Measurements from ENCODE around the gene SLC35F3.

DNA sequence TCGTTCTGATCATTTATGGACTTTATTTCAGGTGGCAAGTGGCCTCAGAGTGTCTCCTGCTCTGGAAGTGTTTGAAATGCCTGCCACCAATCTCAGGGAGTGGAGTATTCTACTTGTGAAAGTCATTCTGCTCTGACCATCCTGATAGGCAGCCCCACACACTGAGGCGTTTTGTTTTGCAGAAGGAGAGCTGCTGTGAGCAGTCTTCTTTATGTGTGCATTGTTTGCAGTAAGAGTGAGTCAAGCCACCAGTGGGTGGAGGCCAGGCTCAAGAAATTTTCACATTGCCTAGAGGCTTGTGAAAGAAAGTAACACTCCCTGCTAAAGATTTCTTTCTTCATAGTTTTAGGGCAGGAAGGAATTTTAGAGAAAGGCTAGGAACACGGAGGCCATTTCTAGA, 204.4 kb downstream of the SLC35F3 start:
- TF ChIP-seq, protein P1, sequence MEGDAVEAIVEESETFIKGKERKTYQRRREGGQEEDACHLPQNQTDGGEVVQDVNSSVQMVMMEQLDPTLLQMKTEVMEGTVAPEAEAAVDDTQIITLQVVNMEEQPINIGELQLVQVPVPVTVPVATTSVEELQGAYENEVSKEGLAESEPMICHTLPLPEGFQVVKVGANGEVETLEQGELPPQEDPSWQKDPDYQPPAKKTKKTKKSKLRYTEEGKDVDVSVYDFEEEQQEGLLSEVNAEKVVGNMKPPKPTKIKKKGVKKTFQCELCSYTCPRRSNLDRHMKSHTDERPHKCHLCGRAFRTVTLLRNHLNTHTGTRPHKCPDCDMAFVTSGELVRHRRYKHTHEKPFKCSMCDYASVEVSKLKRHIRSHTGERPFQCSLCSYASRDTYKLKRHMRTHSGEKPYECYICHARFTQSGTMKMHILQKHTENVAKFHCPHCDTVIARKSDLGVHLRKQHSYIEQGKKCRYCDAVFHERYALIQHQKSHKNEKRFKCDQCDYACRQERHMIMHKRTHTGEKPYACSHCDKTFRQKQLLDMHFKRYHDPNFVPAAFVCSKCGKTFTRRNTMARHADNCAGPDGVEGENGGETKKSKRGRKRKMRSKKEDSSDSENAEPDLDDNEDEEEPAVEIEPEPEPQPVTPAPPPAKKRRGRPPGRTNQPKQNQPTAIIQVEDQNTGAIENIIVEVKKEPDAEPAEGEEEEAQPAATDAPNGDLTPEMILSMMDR (IDR thresholded peaks at IDR 0.05; ENCODE audit: low read depth, low read length, missing input control) = no peak
- TF ChIP-seq, protein P2, sequence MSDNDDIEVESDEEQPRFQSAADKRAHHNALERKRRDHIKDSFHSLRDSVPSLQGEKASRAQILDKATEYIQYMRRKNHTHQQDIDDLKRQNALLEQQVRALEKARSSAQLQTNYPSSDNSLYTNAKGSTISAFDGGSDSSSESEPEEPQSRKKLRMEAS (IDR thresholded peaks at IDR 0.05) = no peak
- no peak for TF ChIP-seq SP1 (IDR thresholded peaks at IDR 0.05)
- TF ChIP-seq RAD21 (IDR thresholded peaks at IDR 0.05) = no peak
- no peak for TF ChIP-seq TAF1 (conservative IDR thresholded peaks at IDR 0.05)
- TF ChIP-seq NR2F2 (IDR thresholded peaks at IDR 0.05) = no peak
- TF ChIP-seq HNF4G (IDR thresholded peaks at IDR 0.05) = no peak
- TF ChIP-seq FOXA2 (IDR thresholded peaks at IDR 0.05) = no peak
- TF ChIP-seq, protein P3, sequence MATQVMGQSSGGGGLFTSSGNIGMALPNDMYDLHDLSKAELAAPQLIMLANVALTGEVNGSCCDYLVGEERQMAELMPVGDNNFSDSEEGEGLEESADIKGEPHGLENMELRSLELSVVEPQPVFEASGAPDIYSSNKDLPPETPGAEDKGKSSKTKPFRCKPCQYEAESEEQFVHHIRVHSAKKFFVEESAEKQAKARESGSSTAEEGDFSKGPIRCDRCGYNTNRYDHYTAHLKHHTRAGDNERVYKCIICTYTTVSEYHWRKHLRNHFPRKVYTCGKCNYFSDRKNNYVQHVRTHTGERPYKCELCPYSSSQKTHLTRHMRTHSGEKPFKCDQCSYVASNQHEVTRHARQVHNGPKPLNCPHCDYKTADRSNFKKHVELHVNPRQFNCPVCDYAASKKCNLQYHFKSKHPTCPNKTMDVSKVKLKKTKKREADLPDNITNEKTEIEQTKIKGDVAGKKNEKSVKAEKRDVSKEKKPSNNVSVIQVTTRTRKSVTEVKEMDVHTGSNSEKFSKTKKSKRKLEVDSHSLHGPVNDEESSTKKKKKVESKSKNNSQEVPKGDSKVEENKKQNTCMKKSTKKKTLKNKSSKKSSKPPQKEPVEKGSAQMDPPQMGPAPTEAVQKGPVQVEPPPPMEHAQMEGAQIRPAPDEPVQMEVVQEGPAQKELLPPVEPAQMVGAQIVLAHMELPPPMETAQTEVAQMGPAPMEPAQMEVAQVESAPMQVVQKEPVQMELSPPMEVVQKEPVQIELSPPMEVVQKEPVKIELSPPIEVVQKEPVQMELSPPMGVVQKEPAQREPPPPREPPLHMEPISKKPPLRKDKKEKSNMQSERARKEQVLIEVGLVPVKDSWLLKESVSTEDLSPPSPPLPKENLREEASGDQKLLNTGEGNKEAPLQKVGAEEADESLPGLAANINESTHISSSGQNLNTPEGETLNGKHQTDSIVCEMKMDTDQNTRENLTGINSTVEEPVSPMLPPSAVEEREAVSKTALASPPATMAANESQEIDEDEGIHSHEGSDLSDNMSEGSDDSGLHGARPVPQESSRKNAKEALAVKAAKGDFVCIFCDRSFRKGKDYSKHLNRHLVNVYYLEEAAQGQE (IDR thresholded peaks at IDR 0.05) = no peak
- TF ChIP-seq YY1 (IDR thresholded peaks at IDR 0.05) = no peak
